HEK293 (cell line): ENCODE results near the gene HM13.

ENCODE experiments used
- AEBP2 ChIP-seq: fragments of 450-650 bp; formaldehyde crosslinking; IDR thresholded peaks from 2 replicates; pipeline ENCODE4 v1.5.1; 2016; ENCODE audit warnings: missing biosample characterization, missing genetic modification characterization, borderline replicate concordance
- BCL6B ChIP-seq: fragments of 450-650 bp; formaldehyde crosslinking; IDR thresholded peaks from 2 replicates; pipeline ENCODE4 v1.5.1; 2017; ENCODE audit warnings: missing biosample characterization, missing genetic modification characterization
- EGR2 ChIP-seq: fragments of 450-650 bp; formaldehyde crosslinking; IDR thresholded peaks from 2 replicates; pipeline ENCODE4 v1.5.1; 2016; ENCODE audit warnings: low read depth, missing biosample characterization, missing genetic modification characterization
- HOXC10 ChIP-seq: sonication (generic); formaldehyde crosslinking; IDR thresholded peaks from 2 replicates; pipeline ENCODE4 v1.8.1; 2023; ENCODE audit warnings: mild to moderate bottlenecking, missing genetic modification reagents
- KLF10 ChIP-seq: fragments of 450-650 bp; IDR thresholded peaks from 2 replicates; pipeline ENCODE4 v1.5.1; 2018; ENCODE audit warnings: missing biosample characterization, mild to moderate bottlenecking, missing genetic modification characterization
- KLF8 ChIP-seq: fragments of 450-650 bp; formaldehyde crosslinking; IDR thresholded peaks from 2 replicates; pipeline ENCODE4 v1.5.1; 2016; ENCODE audit warnings: missing biosample characterization, missing genetic modification characterization
- OSR2 ChIP-seq: fragments of 450-650 bp; formaldehyde crosslinking; IDR thresholded peaks from 2 replicates; pipeline ENCODE4 v1.5.1; 2016; ENCODE audit warnings: missing biosample characterization, missing genetic modification characterization
- OVOL3 ChIP-seq: fragments of 450-650 bp; formaldehyde crosslinking; IDR thresholded peaks from 2 replicates; pipeline ENCODE4 v1.5.1; 2016; ENCODE audit warnings: missing biosample characterization, missing genetic modification characterization
- PRDM10 ChIP-seq: fragments of 450-650 bp; formaldehyde crosslinking; IDR thresholded peaks from 2 replicates; pipeline ENCODE4 v1.5.1; 2016; ENCODE audit warnings: missing biosample characterization, missing genetic modification characterization
- SCRT2 ChIP-seq: fragments of 450-650 bp; formaldehyde crosslinking; IDR thresholded peaks from 2 replicates; pipeline ENCODE4 v1.5.1; 2016; ENCODE audit warnings: missing biosample characterization, missing genetic modification characterization
- SP7 ChIP-seq: fragments of 450-650 bp; formaldehyde crosslinking; IDR thresholded peaks from 2 replicates; pipeline ENCODE4 v1.5.1; 2016; ENCODE audit warnings: missing biosample characterization, missing genetic modification characterization
- WT1 ChIP-seq: fragments of 450-650 bp; formaldehyde crosslinking; IDR thresholded peaks from 2 replicates; pipeline ENCODE4 v1.5.1; 2016; ENCODE audit warnings: missing biosample characterization, missing genetic modification characterization
- YY1 ChIP-seq: fragments of 450-650 bp; formaldehyde crosslinking; IDR thresholded peaks from 2 replicates; pipeline ENCODE4 v1.5.1; 2018; ENCODE audit warnings: missing biosample characterization, missing genetic modification characterization
- ZBTB17 ChIP-seq: fragments of 450-650 bp; formaldehyde crosslinking; IDR thresholded peaks from 2 replicates; pipeline ENCODE4 v1.5.1; 2016; ENCODE audit warnings: missing biosample characterization, missing genetic modification characterization
- ZBTB20 ChIP-seq: fragments of 450-650 bp; formaldehyde crosslinking; IDR thresholded peaks from 2 replicates; pipeline ENCODE4 v1.5.1; 2016; ENCODE audit warnings: missing biosample characterization, missing genetic modification characterization
- ZBTB48 ChIP-seq: fragments of 450-650 bp; formaldehyde crosslinking; IDR thresholded peaks from 2 replicates; pipeline ENCODE4 v1.5.1; 2016; ENCODE audit warnings: missing biosample characterization, missing genetic modification characterization
- ZFP37 ChIP-seq: fragments of 450-650 bp; formaldehyde crosslinking; IDR thresholded peaks from 2 replicates; pipeline ENCODE4 v1.5.1; 2016; ENCODE audit warnings: missing biosample characterization, missing genetic modification characterization
- ZNF214 ChIP-seq: fragments of 450-650 bp; formaldehyde crosslinking; IDR thresholded peaks from 2 replicates; pipeline ENCODE4 v1.5.1; 2017; ENCODE audit warnings: missing biosample characterization, mild to moderate bottlenecking, missing genetic modification characterization, borderline replicate concordance
- ZNF221 ChIP-seq: fragments of 450-650 bp; formaldehyde crosslinking; IDR thresholded peaks from 2 replicates; pipeline ENCODE4 v1.5.1; 2017; ENCODE audit warnings: missing biosample characterization, missing genetic modification characterization, borderline replicate concordance
- ZNF274 ChIP-seq, 2 experiments: fragments of 200-500 bp in 1 of 2; fragments of 450-650 bp in 1 of 2; sonication (Bioruptor generic) in 1 of 2; formaldehyde crosslinking in 1 of 2; IDR thresholded peaks; 2 replicates each; pipeline versions ENCODE4 v1.5.1 to v1.6.1; 2014 to 2016; ENCODE audit warnings: borderline replicate concordance in 1 of 2, inconsistent platforms in 1 of 2, low read length in 1 of 2, missing biosample characterization in 1 of 2, missing genetic modification characterization in 1 of 2
- ZNF280C ChIP-seq: fragments of 450-650 bp; formaldehyde crosslinking; IDR thresholded peaks from 2 replicates; pipeline ENCODE4 v1.5.1; 2016; ENCODE audit warnings: missing biosample characterization, missing genetic modification characterization
- ZNF311 ChIP-seq: fragments of 450-650 bp; formaldehyde crosslinking; IDR thresholded peaks from 2 replicates; pipeline ENCODE4 v1.5.1; 2017; ENCODE audit warnings: missing biosample characterization, missing genetic modification characterization, borderline replicate concordance
- ZNF335 ChIP-seq: fragments of 450-650 bp; formaldehyde crosslinking; conservative IDR thresholded peaks from 2 replicates; pipeline ENCODE4 v1.5.1; 2016; ENCODE audit warnings: missing biosample characterization, missing genetic modification characterization
- ZNF354C ChIP-seq: fragments of 450-650 bp; formaldehyde crosslinking; IDR thresholded peaks from 2 replicates; pipeline ENCODE4 v1.5.1; 2016; ENCODE audit warnings: missing biosample characterization, missing genetic modification characterization, low read depth, borderline replicate concordance
- ZNF398 ChIP-seq: fragments of 450-650 bp; formaldehyde crosslinking; IDR thresholded peaks from 2 replicates; pipeline ENCODE4 v1.5.1; 2017; ENCODE audit warnings: missing biosample characterization, missing genetic modification characterization
- ZNF426 ChIP-seq: fragments of 450-650 bp; formaldehyde crosslinking; IDR thresholded peaks from 2 replicates; pipeline ENCODE4 v1.5.1; 2017; ENCODE audit warnings: missing biosample characterization, missing genetic modification characterization, mild to moderate bottlenecking, inconsistent platforms, moderate library complexity
- ZNF596 ChIP-seq: fragments of 450-650 bp; IDR thresholded peaks from 2 replicates; pipeline ENCODE4 v1.5.0; 2018; ENCODE audit warnings: missing biosample characterization, mild to moderate bottlenecking, missing genetic modification characterization, moderate library complexity
- ZNF654 ChIP-seq: fragments of 450-650 bp; formaldehyde crosslinking; IDR thresholded peaks from 2 replicates; pipeline ENCODE4 v1.5.1; 2016; ENCODE audit warnings: low read depth, missing biosample characterization, missing genetic modification characterization
- ZNF677 ChIP-seq: fragments of 450-650 bp; IDR thresholded peaks from 2 replicates; pipeline ENCODE4 v1.5.0; 2018; ENCODE audit warnings: missing biosample characterization, mild to moderate bottlenecking, missing genetic modification characterization, moderate library complexity
- ZNF747 ChIP-seq: fragments of 450-650 bp; formaldehyde crosslinking; IDR thresholded peaks from 2 replicates; pipeline ENCODE4 v1.5.1; 2016; ENCODE audit warnings: missing biosample characterization, missing genetic modification characterization
- ZNF777 ChIP-seq: fragments of 450-650 bp; formaldehyde crosslinking; IDR thresholded peaks from 2 replicates; pipeline ENCODE4 v1.5.1; 2017; ENCODE audit warnings: missing biosample characterization, missing genetic modification characterization, borderline replicate concordance
- ZXDB ChIP-seq: fragments of 450-650 bp; formaldehyde crosslinking; IDR thresholded peaks from 2 replicates; pipeline ENCODE4 v1.5.1; 2016; ENCODE audit warnings: missing biosample characterization, missing genetic modification characterization

HM13 gene

GRCh38 chr20:31517373-31517772, 3.1 kb downstream of the HM13 start (continued):
- TF ChIP-seq AEBP2 (tag by site-specific recombination), result no peak
- no peak for TF ChIP-seq WT1 (tag by site-specific recombination)
- TF ChIP-seq ZBTB48 (tag by site-specific recombination), result no peak
- TF ChIP-seq ZFP37 (tag by site-specific recombination), result no peak
- TF ChIP-seq ZNF777, result no peak
- no peak for TF ChIP-seq OVOL3
- TF ChIP-seq ZXDB (tag by site-specific recombination), result no peak
- no peak for TF ChIP-seq OSR2 (tag by site-specific recombination)
- TF ChIP-seq ZNF354C (tag by site-specific recombination), result no peak
- peak; percentile 85 for TF ChIP-seq ZBTB17
- TF ChIP-seq ZNF221, result no peak
- TF ChIP-seq ZNF274 (IDR thresholded peaks at IDR 0.05; ENCODE audit: low read length), result no peak
- TF ChIP-seq ZNF274 (tag by site-specific recombination; IDR thresholded peaks at IDR 0.05; ENCODE audit: borderline replicate concordance), result no peak
- TF ChIP-seq BCL6B, result no peak
- no peak for TF ChIP-seq KLF8 (tag by site-specific recombination)
- no peak for TF ChIP-seq ZNF747 (tag by site-specific recombination)
- TF ChIP-seq ZNF398 (tag by site-specific recombination), result no peak
- no peak for TF ChIP-seq ZBTB20
- no peak for TF ChIP-seq ZNF677 (tag by site-specific recombination)
- no peak for TF ChIP-seq KLF10 (tag by site-specific recombination)
- TF ChIP-seq PRDM10 (tag by site-specific recombination), result peak; percentile 97
- no peak for TF ChIP-seq ZNF311 (tag by site-specific recombination)
- TF ChIP-seq ZNF426 (tag by site-specific recombination), result no peak
- TF ChIP-seq ZNF335, result no peak
- TF ChIP-seq ZNF654 (tag by site-specific recombination), result peak; percentile 24
- no peak for TF ChIP-seq HOXC10 (CRISPR knock-in tag)
- no peak for TF ChIP-seq ZNF214 (tag by site-specific recombination)
- TF ChIP-seq SCRT2 (tag by site-specific recombination), result peak; percentile 86
- no peak for TF ChIP-seq SP7 (tag by site-specific recombination)
- TF ChIP-seq ZNF596 (tag by site-specific recombination), result no peak
- no peak for TF ChIP-seq ZNF280C (tag by site-specific recombination)
- no peak for TF ChIP-seq EGR2 (tag by site-specific recombination)
- TF ChIP-seq YY1 (tag by site-specific recombination), result no peak
